GM18508 (cell line): ENCODE data around the gene TBCA.

Experiments used
- ATAC-seq: cut with Tn5 transposase; IDR thresholded peaks from one replicate; pipeline ENCODE4 v1.9.1; 2021; ENCODE audit warnings: moderate number of reproducible peaks; ENCODE audit not compliant: insufficient read depth, unreplicated experiment

Gene TBCA, protein sequence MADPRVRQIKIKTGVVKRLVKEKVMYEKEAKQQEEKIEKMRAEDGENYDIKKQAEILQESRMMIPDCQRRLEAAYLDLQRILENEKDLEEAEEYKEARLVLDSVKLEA

DNA sequence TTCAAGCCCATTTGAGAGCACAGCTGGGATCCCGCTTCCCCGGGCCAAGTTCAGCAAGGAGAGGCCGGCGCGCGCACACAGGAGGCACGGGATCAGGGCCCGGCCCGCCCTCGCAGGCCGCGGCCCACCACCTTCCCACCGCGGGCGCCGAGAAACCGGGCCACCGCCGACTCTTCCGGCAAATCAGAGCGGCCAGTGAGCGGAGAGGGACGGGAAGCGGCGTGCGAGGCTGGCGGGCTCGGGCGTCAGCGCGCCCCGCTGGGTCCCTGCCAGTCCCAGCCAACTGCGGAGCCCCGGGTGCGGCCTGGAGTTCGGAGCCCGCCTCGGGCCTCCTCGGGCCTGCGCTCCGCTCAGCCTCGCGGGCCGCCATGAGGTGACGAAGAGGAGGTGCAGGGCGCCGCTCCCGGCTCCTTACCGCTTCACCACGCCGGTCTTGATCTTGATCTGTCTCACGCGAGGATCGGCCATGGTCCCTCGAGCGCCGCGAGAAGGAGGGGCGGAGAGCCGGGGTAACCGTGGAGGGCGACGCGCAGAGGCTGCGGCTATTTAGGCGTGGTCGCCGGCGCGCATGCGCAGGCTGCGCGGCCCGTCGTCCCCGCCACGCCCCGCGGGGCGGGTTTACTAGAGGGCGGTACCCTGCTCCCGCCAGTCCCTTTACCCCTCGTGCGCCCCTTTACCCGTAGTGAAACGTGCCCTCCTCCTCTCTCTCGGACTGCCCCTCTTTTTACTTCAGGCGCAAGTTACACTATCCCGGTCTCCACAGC, at the start of gene TBCA:
TSS of gene TBCA (minus strand) at position 550 of the 764 bp plus-strand sequence. CDS start at position 468, 82 bp downstream.
- ATAC-seq = peak; percentile 73

DNA sequence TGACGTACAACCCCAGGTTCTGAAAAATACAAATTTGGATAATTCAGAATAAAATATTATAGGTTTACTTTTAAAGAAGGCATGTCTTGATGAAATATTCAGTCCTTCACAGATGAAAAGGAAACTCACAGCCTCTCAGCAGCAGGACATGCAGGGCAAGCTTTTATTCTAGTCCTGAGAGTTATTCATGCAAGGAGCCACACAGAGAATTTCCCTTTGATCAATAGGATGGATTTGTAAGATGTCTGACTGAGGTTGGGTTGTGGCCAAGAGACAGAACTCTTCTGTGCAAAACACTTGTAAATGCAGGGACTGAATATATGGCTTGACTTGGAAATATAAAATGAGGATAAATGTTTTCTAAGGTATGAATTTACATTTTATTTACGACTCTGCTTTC, 48.8 kb upstream of the TBCA start:
- no peak for ATAC-seq

DNA sequence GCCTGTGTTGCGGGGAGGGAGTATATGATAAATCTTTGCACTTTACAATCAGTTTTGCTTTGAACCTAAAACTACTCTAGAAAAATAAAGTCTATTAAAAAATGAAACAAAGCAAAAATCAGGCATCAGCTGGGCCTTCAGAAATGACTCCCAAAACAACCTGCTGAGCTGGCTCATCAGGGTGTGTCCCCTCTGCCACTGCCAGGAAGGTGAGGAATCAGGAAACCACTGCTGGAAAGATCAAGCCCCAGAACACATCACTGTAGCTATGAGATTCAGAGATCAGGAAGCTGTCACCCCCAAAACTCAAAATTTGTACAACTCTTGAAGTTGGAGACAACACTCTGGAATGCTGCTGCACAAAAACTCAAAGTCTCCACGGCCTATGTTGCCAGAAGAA, 40.5 kb upstream of the TBCA start:
- ATAC-seq = no peak

DNA sequence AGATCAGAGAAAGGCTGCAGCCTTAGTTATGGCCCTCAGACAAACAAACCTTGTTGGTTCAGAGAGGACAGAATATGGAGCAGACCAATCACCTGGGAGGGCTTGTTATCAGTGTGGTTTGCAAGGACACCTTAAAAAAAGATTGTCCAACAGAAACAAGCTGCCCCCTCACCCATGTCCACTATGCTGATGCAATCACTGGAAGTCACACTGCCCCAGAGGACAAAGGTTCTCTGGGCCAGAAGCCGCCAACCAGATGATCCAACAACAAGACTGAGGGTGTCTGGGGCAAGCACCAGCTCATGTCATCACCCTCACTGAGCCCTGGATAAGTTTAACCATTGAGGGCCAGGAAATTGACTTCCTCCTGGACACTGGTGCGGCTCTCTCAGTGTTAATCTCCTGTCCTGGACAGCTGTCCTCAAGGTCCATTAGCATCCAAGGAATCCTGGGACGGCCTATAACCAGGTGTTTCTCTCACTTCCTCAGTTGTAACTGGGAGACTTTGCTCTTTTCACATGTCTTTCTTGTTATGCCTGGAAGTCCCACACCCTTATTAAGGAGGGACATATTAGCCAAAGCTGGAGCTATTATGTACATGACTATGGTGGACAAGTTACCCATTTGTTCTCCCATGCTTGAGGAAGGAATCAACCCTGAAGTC, 36.9 kb upstream of the TBCA start:
- ATAC-seq = no peak

DNA sequence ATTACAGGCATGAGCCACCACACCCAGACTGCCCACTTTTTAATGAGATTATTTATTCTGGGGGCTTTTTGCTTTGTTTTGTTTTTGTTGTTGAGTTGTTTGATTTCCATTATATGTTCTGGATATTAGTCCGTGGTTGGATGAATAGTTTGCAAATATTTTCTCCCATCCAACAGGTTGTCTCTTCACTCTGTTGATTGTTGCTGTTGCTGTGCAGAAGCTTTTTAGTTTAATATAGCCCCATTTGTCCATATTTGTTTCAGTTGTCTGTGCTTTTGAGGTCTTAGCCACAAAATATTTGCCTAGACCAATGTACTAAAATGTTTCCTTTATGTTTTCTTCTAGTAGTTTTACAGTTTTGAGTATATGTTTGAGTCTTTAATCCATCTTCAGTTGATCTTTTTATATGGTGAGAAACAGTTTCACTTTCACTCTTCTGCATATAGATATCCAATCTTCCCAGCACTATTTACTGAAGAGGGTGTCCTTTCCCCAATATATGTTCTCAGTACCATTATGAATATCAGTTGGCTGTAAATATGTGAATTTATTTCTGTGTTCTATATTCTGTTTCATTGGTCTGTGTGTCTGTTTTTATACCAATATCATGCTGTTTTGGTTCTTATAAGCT, 30.2 kb upstream of the TBCA start:
- no peak for ATAC-seq

DNA sequence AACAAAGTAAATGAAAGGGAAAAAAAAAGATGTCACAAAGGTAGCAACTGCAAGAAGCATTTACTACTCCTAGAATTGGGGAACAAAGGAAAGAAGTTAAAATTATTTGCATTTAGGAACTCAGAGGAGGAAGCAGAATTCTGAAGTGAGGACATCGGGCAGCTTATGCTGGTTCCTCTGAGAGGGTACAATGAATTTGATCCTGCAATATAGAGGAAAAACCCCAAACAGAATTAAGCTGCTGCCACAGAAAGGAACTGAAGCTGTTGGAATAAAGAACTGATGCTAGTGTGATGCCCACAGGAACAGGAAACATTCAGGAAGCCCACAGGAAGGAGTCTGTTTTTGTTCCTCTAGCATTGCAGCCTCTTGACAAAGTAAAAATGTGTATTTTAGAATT, 22.3 kb upstream of the TBCA start:
- ATAC-seq = no peak

DNA sequence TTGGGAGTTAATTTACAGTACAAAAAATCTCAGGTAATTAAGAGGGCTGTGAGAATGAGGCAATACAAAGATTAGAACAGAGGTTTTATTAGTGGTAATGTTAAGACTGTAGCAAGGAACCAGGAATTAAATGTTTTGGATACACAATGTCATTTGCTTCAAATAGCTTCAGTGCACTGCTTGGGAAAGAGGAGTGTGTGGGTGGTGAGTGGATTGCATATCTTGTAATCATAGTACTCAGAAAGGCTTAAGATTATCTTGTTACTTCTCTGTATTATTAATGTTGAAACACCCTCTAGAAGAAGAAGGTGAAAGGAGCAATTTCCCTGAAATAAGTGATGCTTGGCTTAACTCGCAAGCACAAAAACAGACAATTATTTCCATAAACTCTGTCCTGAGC, 21.0 kb upstream of the TBCA start:
- ATAC-seq = no peak

DNA sequence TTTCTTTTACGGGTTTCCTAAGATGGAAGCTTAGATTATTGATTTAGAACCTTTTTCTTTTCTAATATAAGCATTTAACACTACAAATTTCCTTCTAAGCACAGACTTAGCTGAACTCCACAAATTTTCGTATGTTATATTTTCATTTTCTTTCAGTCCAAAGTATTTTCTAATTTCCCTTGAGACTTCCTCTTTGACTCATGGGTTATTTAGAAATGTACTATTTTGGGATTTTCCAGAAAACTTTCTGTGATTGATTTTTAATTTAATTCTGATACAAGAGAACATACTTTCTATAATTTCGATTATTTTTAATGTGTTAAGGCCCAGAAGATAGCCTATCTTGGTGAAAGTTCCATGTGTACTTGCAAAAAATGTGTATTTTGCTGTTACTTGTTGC, 19.7 kb upstream of the TBCA start:
- no peak for ATAC-seq

DNA sequence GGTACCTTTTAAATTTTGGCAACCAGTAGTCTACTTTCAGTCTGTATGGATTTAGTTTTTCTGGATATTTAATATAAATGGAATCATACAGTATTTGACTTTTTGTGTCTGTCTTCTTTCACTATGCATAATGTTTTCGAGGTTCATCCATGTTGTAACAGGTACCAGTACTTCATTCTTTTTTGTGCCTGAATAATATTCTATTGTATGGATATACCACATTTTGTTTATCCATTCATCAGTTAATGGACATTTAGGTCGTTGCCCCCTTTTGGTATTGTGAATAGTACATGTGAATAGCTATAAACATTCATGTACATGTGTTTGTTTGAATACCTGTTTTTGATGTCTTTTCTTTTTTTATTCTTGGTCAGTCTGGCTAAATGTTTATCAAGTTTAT, 19.1 kb upstream of the TBCA start:
- no peak for ATAC-seq

DNA sequence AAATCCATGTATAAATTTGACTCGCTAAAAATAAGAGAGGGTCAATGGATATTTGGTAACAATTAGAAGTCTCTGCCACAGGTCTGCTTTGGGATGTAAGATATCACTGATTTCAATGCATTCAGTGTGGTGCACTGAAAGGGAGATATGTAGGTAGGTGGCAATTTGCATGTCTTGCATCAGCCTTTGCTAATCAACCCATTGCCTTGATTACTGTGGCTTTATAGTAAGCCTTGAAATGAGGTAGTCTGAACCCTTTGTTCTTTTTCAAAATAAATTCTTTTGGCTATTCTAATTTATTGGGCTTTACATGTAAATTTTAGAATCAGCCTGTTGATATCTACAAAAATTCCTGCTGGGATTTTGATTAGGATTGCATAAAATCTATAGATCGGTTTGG, 15.8 kb upstream of the TBCA start:
- ATAC-seq = no peak

DNA sequence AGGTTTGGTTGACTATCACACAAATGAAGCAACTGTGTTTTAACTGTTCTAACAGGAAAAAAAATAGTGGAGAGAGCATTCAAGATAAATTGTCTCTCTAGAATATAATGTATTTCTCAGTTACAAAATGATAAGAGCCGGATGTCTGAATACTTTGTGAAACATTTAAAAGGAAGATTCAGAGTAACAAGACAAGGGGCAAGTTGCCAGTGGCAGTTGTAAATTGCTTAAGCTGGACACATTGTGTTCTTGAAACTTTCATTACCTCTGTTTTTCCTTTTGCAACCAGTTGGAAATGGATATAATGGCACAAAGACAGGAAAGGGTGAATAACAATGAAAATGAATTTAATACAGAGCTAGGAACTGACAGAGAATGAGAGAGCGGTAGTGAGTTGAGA, 15.2 kb upstream of the TBCA start:
- ATAC-seq = no peak

DNA sequence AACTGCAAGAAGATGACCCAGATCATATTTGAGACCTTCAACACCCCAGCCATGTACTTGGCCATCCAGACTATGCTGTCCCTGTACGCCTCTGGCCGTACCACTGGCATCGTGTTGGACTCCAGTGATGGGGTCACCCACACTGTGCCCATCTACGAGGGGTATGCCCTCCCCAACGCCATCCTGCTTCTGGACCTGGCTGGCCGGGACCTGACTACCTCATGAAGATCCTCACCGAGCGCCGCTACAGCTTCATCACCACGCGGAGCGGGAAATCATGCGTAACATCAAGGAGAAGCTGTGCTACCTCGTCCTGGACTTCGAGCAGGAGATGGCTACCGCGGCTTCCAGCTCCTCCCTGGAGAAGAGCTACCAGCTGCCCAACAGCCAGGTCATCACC, 9.1 kb upstream of the TBCA start:
- no peak for ATAC-seq

DNA sequence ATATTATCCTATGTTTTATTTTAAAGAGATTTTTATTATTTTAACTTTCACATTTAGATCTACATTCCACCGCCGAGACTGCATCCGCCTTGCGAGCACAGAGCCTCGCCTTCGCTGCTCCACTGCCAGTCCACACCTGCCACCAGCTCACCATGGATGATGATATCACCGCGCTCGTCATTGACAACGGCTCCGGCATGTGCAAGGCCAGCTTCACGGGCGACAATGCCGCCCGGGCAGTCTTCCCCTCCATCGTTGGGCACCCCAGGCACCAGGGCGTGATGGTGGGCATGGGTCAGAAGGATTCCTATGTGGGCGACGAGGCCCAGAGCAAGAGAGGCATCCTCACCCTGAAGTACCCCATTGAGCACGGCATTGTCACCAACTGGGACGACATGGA, 8.6 kb upstream of the TBCA start:
- no peak for ATAC-seq

DNA sequence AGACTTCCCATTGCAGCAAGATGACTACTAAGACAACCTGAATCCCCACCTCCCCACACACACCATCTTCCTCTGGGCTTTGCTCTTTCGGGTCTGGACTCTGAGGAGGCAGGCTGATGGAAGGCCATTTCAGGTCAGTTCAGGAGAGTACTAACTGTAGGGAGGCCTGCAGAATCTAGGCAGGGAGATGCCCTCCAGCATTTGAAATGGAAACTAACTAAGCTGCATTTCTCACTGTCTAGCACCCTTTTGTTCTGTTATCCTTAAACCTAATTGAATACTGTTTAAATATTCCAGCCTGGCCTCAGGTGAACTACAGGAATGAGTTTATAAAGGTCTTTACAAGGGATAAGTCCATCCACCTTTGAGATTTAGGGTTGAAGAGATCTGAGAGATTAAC, 4.9 kb upstream of the TBCA start:
- ATAC-seq = no peak

DNA sequence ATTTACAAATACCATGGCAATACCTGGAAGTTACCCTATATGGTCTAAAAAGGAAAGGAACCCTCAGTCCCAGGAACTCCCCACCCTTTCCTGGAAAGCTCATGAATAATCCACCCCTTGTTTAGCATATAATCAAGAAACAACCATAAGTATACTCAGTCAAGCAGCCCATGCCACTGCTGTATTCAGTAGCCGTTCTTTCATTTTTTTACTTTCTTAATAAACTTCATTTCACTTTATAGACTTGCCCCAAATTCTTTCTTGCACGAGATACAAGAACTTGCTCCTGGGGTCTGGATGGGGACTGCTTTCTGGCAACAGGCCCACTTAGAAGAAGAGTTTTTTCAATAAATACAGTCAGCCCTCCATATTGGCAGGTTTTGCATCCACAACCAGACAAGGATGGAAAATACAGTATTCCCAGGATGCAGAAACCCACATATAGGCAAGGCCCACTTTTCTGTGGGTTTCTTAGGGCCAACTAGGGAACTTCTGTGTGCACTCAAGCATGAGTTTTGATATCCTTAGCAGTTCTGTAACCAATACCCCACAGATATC, 2.8 kb upstream of the TBCA start:
- ATAC-seq = no peak

DNA sequence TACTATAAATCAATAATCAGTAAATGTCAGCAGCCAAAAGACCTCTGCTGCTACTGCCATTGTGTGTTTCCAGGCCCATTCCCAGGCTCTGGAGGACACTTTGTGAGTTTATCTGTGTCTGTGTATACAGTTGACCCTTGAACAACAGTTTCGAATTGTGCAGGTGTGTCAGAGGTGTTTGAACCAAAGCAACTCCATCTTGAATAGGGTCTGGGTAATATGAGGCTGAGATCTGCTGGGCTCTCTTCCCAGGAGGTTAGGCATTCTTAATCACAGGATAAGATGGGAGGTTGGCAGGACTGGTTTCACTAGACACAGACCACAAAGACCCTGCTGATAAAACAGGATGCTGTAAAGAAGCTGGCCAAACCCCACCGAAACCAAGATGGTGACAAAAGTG, 2.3 kb upstream of the TBCA start:
- ATAC-seq = no peak

DNA sequence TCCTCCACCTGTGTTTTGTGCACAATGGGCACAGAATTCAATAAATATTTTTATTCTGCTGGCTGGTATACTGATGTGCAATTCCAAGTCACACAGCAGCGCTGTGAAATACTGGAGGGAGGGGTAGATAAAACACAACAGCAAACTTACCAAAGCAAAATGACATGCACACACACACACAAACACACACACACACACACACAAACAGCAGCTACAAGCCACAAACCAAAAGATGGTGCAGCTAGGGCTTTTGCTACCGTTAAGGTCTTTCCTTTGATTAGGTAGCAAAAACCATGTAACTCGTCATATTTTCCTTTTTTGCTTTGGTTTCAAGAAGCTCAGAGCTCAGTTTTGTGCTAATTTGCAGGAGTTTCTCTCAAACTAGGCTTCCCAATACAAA, 1.8 kb upstream of the TBCA start:
- no peak for ATAC-seq

DNA sequence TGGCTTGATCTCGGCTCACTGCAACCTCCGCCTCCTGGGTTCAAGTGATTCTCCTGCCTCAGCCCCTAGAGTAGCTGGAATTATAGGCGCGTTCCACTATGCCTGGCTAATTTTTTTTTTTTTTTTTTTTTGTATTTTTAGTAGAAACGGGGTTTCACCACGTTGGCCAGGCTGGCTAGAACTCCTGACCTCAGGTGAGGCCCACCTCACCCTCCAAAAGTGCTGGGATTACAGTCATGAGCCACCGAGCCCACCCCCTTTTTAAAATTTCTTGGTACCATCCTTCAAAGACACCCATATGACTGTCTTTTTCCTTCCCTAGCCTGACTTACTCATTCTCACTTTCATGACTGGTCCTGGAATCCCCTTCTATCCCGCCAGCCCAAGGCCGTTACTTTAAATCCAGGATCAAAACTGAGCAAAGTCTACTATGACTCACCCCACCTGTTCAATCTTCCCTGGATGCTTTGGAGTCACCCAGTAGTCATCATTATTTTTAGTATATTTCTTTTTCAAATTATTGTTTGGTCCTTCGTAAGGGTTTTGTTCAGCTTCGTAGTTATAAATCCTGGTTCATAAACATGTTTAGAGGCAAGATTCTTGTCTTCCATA, 1.2 kb upstream of the TBCA start:
- no peak for ATAC-seq

DNA sequence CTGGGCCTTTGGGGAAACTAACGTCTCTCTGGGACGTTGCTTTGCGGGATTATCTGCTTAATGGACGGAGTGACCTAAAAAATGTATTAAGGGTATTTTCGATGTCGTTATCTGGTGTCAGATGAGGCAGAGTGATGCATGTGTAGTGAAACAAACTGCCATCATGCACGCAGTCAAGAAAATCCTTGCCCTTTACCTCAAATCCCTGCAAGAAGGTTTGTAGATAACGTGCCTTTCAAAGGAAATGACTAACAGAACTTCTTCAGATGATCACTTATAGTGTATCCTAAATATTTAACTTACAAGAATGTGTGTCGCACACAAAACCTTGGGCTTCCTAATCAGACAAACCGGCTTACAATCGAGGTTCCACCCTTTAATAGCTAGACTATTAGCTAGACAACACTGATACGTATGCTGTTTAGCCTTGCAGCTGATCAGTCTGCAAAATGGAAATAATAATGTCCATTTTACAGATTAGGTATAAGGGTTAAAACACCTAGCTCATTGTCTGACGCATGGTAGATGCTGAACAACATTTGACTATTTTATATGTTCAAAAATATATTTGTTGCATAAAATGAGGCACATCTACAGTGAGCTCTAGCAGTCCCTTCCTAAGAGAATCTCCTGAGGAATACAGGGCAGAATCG, 541 bp upstream of the TBCA start:
- no peak for ATAC-seq
